HAP-1 (cell line): ENCODE measurements around the gene EFHD1.
"Not testable (repeated sequence)": the region's sequence is repeated elsewhere in the genome, so short reads cannot be mapped to it uniquely, and the experiment has no call there.

Experiments
- DNase-seq, 2 experiments: peaks; one replicate each; pipeline ENCODE4 v3.0.0-alpha.2; 2016 to 2020; ENCODE audit warnings: low spot score in 2 of 2
- H3K27me3 ChIP-seq: fragments of 250-450 bp; sonication (Bioruptor Pico); 2 replicates; pipeline ENCODE4 v1.5.1; 2020; ENCODE audit warnings: low read depth, mild to moderate bottlenecking, moderate library complexity
- H3K36me3 ChIP-seq: fragments of 250-450 bp; sonication (Bioruptor Pico); replicated peaks from 2 replicates; pipeline ENCODE4 v1.5.1; 2020; ENCODE audit warnings: mild to moderate bottlenecking
- H3K4me1 ChIP-seq: fragments of 250-450 bp; sonication (Bioruptor Pico); 2 replicates; pipeline ENCODE4 v1.5.1; 2020; ENCODE audit warnings: mild to moderate bottlenecking
- H3K4me3 ChIP-seq: fragments of 250-450 bp; sonication (Bioruptor Pico); 2 replicates; pipeline ENCODE4 v1.5.1; 2020; ENCODE audit warnings: mild to moderate bottlenecking, moderate library complexity
- H3K9me3 ChIP-seq: fragments of 250-450 bp; sonication (Bioruptor Pico); 2 replicates; pipeline ENCODE4 v1.5.1; 2020; ENCODE audit warnings: mild to moderate bottlenecking, moderate library complexity
- in situ Hi-C: fragments of 300-500 bp; cut with MboI; formaldehyde crosslinking; loops from 3 replicates; pipeline ENCODE4 v1.14.3; 2020; ENCODE audit warnings: low sequenced_read_pairs, inconsistent platforms, mixed read lengths

The EFHD1 gene

DNA sequence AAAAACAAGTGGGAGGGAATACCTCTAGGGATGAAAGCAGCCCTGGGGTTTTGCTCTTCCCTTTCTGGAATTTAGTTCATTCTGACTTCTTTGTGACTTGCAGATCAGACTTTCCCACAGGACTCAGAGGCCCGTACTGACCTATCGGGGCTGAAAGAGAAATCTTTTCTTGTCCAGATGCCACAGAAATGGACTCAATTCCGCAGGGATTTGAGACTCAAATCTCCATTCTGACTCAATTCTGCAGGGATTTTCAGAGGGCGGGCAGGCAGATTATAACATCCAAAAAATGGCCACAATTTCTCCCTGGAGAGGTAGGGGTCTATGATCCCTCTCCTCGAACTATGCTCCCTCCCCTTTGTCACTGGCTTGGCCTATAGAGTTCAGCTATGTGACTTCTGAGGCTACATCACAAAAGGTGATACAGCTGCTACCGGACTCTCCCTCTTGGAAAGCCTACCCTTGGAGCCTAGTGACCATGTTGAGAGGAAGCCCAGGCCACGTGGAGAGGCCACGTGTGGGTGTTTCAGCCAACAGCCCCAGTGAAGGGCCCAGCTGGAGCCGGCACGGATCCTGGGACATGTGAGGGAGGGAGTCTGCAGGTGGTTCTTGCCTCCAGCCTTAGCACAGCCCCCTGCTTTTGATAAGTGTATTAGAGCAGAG, 4.8 kb upstream of the EFHD1 start:
- DNase-seq: no peak
- Histone ChIP-seq H3K27me3 (no peaks in the 10 kb centered on the region), H3K4me3 (no peak overlapping the region), H3K36me3 (no peaks in the 10 kb centered on the region), H3K9me3 (no peaks in the 10 kb centered on the region; the same call in 1 of the 2 replicates), H3K4me1 (no peaks in the 10 kb centered on the region; the same call in 1 of the 2 replicates)
- in situ Hi-C loops: no loop called here

DNA sequence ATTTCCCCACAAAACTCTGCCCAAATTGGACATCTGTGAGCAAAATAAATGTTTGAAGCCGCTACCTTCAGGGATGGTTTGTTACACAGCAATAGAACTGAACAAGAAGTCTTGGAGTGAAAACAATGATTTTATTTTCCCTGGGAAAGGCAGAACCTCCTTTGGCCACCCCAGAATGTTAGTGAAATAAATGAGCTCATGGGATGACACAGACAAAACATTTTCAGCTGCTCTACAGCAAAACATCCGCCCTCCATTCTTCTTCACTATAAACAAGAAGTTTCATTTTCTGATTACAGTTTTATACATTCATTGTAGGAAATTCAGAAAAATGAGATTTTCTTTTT, 4.3 kb upstream of the EFHD1 start:
- Histone ChIP-seq H3K4me1 (no peaks in the 10 kb centered on the region; the same call in 1 of the 2 replicates), H3K4me3 (no peak overlapping the region), H3K27me3 (no peaks in the 10 kb centered on the region), H3K36me3 (no peaks in the 10 kb centered on the region), H3K9me3 (no peaks in the 10 kb centered on the region; the same call in 1 of the 2 replicates)
- in situ Hi-C loops: no loop called here
- DNase-seq: no peak

DNA sequence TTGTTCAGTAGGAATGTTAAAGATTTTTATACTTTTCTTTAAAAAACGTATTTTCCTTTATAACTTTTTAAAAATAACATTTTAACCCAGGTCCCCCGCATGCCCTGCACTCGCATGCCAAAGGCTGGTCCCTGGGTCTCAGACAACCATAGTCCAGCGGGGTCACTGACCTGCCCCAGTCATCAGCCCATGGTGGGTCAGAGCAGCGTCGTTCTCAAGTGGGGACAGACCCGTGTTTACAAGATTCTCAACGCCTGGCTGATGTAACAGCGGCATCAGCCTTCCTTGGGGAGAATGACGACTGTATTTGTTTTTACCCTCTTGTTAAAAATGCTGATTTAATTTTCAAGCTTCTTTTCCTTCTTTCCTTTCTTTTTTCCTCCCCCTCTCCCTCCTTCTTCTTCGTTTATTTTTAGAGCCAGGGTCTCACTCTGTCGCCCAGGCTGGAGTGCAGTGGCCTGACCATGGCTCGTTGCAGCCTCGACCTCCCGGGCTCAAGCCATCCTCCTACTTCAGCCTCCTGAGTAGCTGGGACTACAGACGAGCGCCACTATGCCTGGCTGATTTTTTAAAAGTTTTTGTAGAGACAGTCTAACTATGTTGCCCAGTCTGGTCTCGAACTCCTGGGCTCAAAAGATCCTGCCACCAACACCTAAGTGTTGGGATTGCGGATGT, 1.0 kb upstream of the EFHD1 start:
- DNase-seq: no peak
- Histone ChIP-seq H3K36me3 (no peaks in the 10 kb centered on the region), H3K4me1 (no peaks in the 10 kb centered on the region; the same call in 1 of the 2 replicates), H3K9me3 (no peaks in the 10 kb centered on the region; the same call in 1 of the 2 replicates), H3K4me3 (peak overlapping the region; percentile 63), H3K27me3 (no peaks in the 10 kb centered on the region)
- in situ Hi-C loops: no loop called here

DNA sequence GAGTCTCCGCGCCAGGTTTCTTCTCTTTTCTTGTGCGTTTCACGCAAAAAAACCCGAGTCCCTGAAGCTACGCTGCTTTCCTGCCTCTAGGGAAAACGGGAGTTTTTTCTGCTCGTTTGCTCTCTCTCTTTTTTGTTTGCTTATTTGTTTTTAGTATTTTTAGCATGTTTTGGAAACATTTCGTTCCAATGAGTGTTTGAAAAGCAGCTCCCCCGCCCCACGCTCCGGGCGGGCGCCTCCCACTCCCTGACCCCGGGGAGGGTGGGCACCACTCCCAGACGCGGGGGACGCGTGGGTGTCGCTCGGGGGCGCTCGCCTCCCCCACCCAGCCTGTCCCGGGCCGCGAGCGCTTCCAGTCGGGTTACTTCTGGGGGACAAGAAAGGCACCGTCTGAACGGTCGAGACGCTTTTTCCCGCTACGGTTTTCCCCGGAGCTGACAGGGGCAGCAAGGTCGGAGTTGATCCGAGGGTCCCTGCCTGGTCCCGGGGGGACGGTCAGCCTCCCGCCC, 446 bp upstream of the EFHD1 start:
- in situ Hi-C loops: no loop called here
- no peaks in the 10 kb centered on the region for H3K27me3 ChIP-seq
- H3K36me3 ChIP-seq: no peaks in the 10 kb centered on the region
- peak overlapping the region; percentile 63 for H3K4me3 ChIP-seq
- DNase-seq: no peak
- no peaks in the 10 kb centered on the region; the same call in 1 of the 2 replicates for H3K4me1 ChIP-seq
- H3K9me3 ChIP-seq: no peaks in the 10 kb centered on the region

DNA sequence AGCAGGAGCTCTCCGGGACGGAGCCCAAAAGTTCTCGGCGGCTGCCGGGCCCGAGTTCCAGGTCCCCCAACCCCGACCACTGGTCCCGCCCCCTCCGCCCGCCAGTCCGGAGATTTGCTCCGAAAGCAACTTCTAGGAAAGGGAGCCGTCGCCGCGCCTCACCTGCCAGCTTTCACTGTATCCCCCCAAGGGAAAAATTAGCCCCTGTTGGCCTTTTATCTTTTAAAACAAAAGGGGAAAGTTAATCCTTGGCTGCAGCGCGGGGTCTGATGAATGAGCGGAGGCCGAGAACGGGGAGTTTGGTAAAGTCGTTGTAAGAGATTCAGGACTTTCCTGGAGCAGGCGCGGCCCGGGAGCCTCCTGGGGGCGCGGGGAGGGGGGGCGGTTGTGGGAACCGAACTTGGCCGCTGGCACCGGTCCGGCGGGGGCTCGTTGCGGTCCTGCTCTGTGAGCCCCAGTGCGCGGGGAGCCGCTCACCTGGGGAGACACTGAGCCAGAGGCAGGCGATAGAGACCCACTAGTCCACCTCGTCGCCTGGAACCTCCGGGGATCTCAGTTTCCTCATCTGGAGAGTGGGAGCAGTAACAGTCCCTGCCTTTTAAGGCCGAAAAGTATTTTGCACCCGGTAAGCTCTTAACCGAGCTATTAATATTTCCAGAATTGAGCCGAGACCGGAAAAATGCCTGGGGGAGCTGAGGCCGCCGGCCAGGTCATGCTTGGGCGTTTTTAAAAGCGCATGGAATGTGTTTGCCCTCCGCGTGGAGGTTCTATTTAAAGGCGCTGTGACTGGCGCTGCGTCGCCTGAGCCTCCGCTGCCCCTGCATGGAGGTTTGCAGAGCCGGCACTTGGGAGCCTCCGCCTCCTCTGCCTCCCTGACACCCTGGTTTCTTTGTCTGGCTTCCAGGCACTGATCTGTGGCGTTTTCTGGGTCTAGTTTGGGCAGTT, 1.1 kb downstream of the EFHD1 start:
- Histone ChIP-seq H3K4me1 (no peaks in the 10 kb centered on the region; the same call in 1 of the 2 replicates), H3K27me3 (no peaks in the 10 kb centered on the region), H3K4me3 (peak overlapping the region; percentile 63), H3K36me3 (no peaks in the 10 kb centered on the region), H3K9me3 (no peaks in the 10 kb centered on the region)
- in situ Hi-C loops: no loop called here
- peak in 1 of 2 experiments; percentile 64 for DNase-seq

DNA sequence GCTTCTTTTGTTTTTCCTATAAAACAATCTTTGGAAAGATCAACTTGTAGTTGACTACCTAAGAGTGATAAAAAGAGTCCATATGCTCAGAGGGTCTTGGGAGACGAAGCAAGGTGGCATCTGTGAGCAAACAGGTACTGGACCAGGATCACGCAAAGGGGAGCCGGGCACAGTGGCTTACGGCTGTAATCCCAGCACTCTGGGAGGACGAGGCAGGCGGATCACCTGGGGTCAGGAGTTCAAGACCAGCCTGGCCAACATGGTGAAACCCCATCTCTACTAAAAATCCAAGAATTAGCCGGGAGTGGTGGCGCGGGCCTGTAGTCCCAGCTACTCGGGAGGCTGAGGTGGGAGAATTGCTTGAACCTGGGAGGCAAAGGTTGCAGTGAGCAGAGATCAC, 2.0 kb downstream of the EFHD1 start:
- H3K27me3 ChIP-seq: not testable (repeated sequence)

DNA sequence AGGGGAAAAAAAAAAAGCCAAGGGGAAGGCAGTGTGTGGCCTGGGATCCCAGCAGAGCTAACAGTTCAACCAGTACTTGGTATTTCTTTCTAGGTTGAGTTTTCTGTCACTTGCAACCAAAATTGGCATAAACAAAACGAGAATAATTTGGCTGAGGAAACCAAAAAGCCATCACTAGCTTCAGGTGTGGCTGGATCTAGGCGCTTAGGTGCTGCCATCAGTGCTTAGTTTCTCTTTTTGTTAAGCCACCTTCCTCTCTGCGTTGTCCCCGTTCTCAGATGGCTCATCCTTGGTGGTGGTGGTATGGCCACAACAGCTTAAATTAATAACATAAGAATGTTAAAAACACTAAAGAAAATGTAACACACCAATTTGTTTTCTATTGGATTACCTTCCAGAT, 2.4 kb downstream of the EFHD1 start:
- Histone ChIP-seq H3K36me3 (no peaks in the 10 kb centered on the region), H3K4me3 (no peak overlapping the region), H3K4me1 (no peaks in the 10 kb centered on the region; the same call in 1 of the 2 replicates), H3K9me3 (no peaks in the 10 kb centered on the region), H3K27me3 (no peaks in the 10 kb centered on the region)
- DNase-seq: no peak
- in situ Hi-C loops: no loop called here

More for the DNA sequence above, 2.0 kb downstream of the EFHD1 start:
- DNase-seq, H3K9me3 ChIP-seq, H3K4me1 ChIP-seq, H3K36me3 ChIP-seq, H3K4me3 ChIP-seq, in situ Hi-C loops: not testable (repeated sequence)

DNA sequence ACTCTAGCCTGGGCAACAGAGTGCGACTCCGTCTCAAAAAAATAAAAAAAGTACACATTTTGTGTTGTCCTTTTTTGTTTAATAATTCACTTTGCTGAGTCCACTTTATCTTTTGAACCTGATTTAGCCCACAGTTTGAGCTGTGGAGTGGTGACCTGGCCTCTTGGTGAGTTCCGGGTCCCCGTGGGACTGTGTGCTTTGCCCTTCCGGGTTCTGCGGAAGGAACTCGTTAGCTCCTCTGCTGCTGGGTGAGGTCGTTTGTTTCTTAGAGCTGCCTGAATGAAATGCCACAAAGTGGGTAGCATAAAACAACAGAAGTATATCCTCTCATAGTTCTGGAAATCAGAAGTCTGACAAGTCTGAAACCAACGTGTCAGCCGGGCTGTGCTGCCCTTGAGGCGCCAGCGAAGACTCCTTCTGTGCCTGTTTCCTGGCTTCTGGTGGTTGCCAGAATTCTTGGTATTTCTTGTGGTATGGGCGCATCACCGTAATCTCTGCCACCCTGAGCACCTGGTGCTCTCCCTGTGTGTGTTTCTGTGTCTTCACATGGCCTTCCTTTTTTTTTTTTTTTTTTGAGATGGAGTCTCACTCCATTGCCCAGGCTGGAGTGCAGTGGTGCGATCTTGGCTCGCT, 3.5 kb downstream of the EFHD1 start:
- no peaks in the 10 kb centered on the region for H3K9me3 ChIP-seq
- no peaks in the 10 kb centered on the region; the same call in 1 of the 2 replicates for H3K4me1 ChIP-seq
- no peak for DNase-seq
- in situ Hi-C loops: no loop called here
- H3K27me3 ChIP-seq: no peaks in the 10 kb centered on the region
- no peaks in the 10 kb centered on the region for H3K36me3 ChIP-seq
- H3K4me3 ChIP-seq: no peak overlapping the region

DNA sequence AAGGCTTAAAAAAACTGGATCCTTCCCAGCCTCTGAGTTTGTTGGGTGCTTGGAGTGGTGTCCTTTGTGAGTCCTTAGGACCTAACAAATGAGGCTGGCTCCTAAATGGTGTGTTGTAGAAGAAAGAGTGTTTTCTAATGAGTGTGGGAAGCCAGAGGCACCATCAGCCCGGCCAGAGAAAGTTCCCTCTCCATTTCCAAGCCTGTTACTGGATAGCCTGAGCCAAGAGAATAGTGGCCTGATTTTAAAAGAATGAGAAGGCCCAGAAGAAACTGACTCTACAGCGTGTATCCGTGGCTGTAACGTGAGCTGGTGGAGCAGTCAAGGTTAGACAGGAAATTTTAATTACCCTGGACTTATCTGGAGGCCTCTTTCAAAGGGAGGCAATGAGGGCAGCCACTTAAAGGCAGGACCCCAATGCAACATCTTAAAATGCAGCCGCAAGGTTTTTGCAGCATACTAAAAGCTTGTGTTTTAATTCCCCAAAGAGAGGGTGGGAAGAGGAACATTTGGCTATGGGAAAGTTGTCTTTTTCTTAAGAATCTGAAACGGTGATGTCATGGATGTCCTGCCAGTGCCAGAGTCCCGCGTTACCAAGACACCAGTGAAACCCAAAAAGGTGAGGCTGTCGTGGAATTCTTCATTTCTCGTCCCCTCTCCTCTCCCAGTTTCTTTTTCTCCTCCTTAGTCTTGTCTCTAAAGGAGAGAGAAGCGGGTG, 4.6 kb downstream of the EFHD1 start:
- in situ Hi-C loops: no loop called here
- no peaks in the 10 kb centered on the region for H3K27me3 ChIP-seq

DNA sequence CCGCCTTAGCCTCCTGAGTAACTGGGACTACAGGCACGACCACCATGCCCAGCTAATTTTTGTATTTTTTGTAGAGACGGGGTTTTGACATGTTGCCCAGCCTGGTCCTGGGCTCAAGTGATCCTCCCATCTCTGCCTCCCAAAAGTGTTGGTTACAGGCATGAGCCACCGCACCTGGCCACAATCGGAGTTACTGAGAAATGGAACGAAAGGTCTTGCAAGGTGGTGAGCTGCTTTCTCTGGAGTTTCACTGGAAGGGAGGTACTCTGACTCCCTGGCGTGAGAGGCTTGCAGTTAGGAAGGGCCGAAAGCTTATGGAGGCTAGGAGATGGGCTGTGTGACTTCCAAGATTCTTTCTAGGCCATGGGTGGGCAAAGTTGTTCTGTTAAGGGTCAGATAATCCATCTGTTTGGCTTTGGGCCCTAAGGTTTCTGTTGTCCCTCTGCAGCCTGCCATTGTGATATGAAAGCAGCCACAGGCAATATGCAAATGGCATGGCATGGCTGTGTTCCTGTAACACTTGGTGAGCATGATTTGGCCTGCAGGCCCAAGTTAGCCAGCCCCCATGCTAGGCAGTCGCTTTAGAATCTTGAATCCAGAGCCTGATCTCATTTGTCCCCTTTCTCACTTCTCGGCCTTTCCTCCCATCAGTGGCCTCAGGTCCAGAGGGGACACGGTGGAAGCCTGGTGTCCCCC, 7.9 kb downstream of the EFHD1 start:
- no peak overlapping the region for H3K4me3 ChIP-seq
- in situ Hi-C loops: no loop called here
- H3K27me3 ChIP-seq: no peaks in the 10 kb centered on the region
- no peaks in the 10 kb centered on the region for H3K9me3 ChIP-seq
- no peaks in the 10 kb centered on the region for H3K4me1 ChIP-seq
- no peak for DNase-seq
- no peaks in the 10 kb centered on the region for H3K36me3 ChIP-seq

More for the DNA sequence above, 4.6 kb downstream of the EFHD1 start:
- Histone ChIP-seq H3K36me3 (no peaks in the 10 kb centered on the region), H3K4me1 (no peaks in the 10 kb centered on the region), H3K9me3 (no peaks in the 10 kb centered on the region), H3K4me3 (no peak overlapping the region)
- no peak for DNase-seq

DNA sequence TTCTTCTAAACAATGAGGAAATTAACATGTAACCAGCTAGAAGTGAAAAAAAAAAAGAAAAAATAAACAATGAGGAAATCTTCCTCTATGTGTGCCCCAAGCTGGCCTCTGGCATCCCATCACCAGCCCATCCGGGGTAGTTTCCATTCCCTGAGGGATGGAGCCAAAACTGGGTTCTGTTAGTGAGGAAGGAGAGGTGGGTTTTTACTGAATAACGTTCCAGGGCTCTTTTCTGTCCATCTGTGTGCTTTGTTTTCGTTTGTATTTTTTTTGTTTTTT, 9.7 kb downstream of the EFHD1 start:
- in situ Hi-C loops: no loop called here
- Histone ChIP-seq H3K36me3 (no peaks in the 10 kb centered on the region), H3K27me3 (no peaks in the 10 kb centered on the region), H3K4me1 (no peaks in the 10 kb centered on the region), H3K9me3 (no peaks in the 10 kb centered on the region), H3K4me3 (no peak overlapping the region)
- DNase-seq: no peak

DNA sequence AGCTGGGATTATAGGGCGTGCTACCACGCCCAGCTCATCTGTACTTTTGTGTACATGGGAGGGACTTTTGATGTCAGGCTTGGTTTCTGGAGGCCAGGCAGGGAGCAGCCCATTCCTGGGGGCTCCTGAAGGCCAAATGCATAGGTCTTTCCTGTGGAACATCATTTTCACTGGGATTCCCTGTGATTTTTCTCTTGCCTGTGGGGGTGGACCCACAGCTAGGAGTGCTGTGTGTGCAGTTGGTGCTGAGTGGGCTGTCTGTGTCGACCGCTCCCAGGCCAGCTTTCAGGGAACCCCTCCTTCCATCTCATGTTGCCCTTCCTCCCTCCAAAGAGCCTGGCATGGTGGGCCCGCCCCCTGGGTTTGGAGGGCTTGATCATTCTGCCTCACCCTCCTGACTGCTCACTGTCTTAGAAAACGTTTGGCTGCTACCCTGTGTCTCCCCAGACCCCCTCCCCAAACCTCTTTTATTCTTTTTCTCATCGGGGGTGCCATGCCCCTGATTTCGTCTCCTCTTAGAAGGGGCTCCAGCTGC, 10.5 kb downstream of the EFHD1 start:
- H3K27me3 ChIP-seq: no peaks in the 10 kb centered on the region
- in situ Hi-C loops: no loop called here
- no peak for DNase-seq

More for the DNA sequence above, 10.5 kb downstream of the EFHD1 start:
- no peaks in the 10 kb centered on the region for H3K9me3 ChIP-seq
- H3K4me1 ChIP-seq: no peaks in the 10 kb centered on the region
- no peak overlapping the region for H3K4me3 ChIP-seq
- H3K36me3 ChIP-seq: no peaks in the 10 kb centered on the region
